ENCODE data around the gene RAP1GAP2.
A peak's percentile ranks its signal among the peaks of the same experiment; 100 is the strongest.
"Not testable (repeated sequence)": the region's sequence is repeated elsewhere in the genome, so short reads cannot be mapped to it uniquely, and the experiment has no call there.

The RAP1GAP2 gene

GRCh38 chr17:2978991-2979390 lies 182.8 kb downstream of the RAP1GAP2 start:
- DNase-seq = no peak

DNA sequence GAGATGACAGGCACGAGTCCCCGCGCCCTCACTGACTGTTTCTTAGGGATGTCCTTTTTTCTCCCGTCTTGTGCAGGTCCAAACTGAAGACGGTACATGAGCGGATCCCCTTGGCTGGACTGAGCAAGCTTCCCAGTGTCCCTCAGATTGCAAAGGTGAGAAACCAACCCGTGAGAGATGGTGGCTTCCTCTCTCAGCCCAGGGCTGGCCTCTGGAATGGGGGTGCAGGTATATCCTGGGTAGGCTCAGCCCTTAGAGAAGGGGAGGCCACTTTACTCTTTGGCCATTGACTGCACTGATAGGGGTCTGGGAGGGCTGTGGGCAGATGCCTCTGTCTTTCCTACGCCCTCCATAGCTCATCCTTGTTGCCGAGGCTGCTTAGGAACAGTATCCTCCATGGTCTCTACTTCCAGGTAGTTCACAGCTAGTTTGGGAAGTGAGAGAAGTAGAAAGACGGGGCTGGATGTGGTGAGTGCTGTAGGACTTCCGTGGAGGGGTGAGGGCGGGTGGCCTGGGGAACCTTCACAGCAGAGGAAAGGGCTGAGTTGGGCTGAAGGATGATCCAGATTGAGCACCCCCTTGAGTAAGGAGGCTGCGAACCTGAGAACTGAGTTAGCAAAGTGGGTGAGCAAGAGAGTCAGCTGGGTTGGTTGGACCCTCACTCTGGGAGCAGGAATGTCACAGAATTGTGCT lies 184.1 kb downstream of the RAP1GAP2 start:
- no peak for DNase-seq

DNA sequence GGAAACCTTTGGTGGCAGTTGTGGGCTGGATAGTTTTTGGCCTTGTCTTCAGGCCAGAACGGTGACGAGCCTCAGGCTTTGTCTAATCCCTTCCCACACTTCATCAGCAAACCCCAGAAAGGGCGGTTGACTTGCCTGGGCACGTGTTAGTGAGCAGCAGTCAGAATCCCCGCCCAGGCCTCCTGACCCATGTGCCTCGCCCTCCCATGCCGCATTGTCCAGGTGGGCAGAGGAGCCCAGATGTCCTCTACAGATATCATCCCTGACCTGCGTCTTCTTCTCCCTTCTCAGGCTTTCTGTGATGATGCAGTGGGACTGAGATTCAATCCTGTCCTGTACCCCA lies 184.6 kb downstream of the RAP1GAP2 start:
- DNase-seq = no peak

- DNase-seq = no peak
Observed at GRCh38 chr17:2981325-2981724, 185.1 kb downstream of the RAP1GAP2 start.

DNA sequence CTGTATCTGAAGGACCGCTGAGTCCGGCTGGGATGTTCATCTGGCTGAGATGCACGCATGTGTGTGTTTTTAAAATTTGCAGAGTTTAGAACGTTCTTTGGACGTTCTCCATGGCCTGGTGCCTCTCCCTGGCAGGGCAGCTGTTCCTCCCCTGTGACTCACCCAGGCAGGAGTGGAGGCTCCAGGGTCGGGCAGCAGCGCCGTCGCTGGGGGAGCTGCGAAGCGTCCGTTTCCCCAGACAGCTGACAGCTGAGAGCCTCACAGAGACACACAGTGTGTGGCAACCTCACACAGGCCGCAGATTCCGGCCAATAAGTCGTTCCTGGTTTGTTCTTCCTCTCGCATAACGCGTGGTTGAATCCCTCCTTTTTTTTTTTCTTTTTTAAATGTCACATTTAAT lies 186.6 kb downstream of the RAP1GAP2 start:
- no peak for DNase-seq

DNA sequence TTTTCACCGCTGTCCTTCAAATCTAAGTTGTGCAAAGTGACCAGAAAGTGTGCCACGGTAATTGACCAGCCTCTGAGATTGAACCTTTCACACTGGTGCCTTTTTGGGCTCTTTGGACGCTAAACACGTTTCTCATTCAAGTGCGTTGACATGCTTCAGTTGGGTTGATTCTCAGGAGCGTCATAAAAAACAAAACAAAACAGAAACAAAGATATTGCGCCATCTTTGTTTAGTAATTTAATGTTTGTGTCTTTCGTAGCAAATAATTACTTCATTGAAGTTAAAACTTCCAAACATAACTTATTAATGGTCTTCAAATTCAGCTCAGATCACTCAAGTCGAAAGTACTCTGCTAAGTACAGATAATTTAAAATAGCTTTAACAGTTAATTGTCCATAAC lies 187.0 kb downstream of the RAP1GAP2 start:
- no peak for DNase-seq

DNA sequence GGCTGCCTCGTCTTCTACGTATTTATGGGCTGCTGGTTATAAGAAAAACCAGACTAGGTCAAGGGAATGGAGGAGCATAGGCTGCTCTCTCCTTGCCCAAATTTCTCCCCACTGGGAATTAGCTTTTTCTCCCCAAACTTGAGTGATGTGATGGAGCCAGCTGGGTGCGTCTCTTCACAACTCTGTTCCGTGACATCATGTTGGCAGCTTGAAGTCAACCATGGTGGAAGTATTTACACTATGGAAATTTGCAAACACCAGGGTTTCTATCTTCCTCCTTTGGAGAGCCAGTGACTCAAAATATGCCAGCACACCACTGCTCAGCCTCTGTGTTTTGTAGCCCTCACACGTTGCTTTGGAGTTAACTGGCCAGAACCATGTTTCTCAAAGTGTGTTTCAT lies 189.1 kb downstream of the RAP1GAP2 start:
- DNase-seq = no peak

DNA sequence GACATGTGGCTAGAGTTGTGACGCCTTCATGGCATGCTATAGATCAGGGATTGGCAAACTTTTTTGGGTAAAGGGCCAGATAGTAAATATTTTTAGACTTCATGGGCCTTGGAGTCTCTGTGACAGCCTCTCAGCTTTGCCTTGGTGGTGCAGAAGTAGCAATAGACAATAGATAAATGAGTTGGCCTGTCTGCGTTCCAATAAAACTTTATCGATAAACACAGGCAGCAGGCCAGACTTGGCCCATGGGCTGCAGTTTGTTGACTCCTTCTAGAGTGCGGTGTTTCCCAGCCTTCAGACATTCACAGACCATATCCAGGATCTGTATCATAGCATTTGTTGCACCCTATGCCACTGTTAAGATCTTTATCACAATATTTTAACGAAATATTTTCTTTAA lies 190.7 kb downstream of the RAP1GAP2 start:
- no peak for DNase-seq

DNA sequence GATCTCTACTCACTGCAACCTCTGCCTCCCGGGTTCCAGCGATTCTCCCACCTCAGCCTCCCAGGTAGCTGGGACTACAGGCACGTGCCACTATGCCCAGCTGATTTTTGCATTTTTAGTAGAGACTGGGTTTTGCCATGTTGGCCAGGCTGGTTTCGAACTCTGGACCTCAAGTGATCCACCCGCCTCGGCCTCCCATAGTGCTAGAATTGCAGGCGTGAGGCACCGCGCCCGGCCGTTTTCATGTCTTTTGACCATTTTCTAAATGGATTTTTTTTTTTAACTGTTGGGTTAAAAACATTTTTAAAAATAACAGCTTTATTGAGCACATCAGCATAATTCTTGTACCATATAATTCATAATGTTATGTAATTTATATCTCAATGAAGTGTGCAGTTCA lies 193.2 kb downstream of the RAP1GAP2 start:
- not testable (repeated sequence) for DNase-seq

- no peak for DNase-seq
Observed at GRCh38 chr17:2989855-2990254, 193.6 kb downstream of the RAP1GAP2 start.

DNA sequence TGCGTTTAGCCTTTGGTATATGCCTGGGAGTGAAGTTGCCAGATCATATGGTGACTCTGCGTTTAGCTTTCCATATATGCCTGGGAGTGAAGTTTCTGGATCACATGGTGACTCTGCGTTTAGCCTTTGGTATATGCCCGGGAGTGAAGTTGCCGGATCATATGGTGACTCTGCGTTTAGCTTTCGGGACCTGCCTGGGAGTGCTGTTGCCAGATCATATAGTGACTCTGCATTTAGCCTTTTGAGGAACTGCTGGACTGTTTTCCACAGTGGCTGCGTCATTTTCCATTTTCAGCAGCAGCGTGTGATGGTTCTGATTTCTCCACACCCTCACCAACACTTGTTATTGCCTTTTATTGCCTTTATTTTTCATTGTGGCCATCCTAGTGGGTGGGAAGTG lies 194.2 kb downstream of the RAP1GAP2 start:
- peak; percentile 21 for DNase-seq

DNA sequence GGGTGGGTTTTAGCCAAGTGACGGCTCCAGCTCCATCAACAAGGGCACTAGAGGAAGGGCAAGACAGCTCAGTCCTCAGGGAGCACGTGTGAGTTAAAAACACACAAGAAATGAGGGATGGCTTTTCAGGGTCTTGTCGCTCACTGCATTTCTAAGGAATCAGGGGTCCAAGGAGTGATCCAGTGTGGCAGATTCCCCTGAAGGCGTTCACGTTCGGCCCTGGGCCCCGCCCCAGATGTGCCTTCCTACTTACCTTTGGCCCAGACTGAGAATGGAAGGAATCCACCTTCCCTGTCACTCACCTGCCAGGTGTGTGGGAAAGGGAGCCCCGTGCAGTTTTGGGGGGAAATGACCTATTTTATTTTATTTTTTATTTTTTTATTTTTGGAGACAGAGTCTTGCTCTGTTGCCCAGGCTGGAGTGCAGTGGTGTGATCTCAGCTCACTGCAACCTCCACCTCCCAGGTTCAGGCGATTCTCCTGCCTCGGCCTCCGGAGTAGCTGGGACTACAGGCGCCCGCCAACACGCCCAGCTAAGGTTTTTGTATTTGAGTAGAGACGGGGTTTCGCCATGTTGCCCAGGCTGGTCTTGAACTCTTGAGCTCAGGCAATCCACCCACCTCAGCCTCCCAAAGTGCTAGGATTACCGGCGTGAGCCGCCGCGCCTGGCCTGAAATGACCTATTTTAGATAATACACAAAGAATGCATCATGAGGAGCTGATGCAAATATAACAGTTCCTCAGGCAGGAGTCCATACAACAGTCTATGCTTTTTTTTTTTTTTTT lies 195.3 kb downstream of the RAP1GAP2 start:
- peak; percentile 41 for DNase-seq

- DNase-seq = no peak
Observed at GRCh38 chr17:2994441-2994840, 198.2 kb downstream of the RAP1GAP2 start.

DNA sequence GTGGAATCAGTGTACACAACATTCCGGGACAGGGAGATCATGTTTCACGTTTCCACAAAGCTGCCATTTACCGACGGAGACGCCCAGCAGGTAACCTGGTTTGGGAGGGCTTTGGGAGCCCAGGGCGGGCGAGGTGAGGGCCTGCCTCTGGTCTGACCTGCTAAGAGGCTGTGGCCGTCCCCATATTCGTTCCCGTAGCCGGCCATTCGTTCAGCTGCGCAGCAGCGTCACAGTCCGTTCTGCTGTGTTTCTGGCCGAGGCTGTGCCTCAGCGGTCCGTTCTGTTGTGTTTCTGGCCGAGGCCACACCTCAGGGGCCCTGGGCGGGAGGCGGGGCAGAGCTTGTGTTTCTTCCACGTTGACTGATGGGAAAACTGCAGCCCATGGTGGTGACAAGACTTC lies 199.1 kb downstream of the RAP1GAP2 start:
- no peak for DNase-seq

DNA sequence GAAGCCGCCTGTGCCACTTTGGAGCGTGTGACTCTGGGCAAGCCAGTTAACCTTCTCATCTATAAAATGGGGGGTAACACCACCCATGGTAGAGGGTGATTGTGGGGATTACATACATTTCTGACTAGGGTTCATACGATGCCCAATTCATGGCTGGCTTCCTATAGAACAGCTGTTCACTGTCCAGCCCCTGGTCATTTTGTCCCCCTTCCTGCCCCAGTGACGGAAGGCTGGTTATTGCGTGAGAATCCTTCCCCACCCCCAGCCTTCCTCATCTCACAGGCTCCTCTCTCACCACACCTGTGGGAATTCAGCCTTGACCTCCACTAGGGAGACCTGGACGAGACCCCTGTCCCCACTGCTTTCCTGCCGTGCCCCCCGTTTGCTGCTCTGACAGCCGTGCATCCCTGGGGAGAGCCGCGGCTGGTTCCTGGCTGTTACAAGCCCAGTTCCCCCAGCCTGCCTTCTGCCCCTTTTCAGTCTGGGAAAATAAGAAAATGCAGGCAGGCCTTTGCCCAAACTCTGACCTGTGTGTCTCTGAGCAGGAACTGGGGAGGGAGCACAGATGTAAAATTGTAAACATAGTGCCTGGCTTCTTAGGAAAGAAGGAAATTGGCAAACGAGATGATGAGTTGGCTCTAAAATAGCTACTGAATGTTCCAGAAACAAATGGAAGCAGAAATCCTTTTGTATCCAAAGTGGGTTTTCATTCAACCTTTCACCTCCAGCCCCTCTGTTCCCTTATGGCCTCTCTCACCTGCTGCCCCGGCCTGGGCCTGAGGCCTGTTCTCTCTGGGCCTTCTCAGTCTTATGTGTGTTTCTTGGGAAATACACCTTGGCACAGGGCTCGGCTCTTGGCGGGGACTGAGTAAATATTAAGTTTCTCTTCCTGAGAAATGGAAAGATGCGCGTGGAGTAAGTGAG lies 199.9 kb downstream of the RAP1GAP2 start:
- DNase-seq = no peak

DNA sequence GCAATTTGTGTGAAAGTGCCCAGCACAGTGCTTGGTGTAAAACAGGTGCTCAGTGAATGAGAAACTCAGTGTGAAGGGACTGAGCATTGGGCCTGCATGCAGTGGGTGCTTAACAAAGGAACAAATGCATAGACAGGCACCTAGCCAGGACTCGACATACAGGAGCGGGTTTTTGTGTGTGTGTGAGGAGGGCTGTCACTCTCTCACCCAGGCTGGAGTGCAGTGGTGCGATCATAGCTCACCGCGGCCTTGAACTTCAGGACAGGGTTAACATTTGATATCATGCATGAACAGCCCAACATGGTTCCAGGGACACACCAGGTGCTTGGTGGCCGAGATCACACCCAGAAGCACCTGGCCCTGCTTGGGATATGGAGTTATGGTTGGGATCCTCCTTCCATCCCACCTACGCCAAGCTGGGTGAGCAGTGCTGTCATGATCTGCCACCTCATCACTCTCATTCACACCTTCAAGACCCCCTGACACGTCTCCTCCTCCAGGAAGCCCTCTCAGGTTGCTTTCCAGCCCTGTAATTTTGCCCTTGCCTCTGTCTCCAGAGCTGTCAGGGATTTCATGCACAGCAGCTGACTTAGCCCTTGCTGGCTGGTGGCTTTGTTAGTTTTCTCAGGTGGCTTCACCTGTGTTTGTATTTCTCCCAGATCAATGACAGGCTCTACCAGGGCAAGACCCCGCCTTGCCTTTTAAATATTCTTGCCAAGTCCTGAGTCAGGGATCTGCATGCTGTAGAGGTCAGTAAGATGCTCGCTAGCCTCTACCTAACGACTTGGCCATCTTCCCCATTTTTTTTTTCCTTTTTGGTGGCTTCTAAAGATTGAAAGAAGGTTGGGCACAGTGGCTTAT lies 200.8 kb downstream of the RAP1GAP2 start:
- no peak for DNase-seq

GRCh38 chr17:2998469-2998901 lies 202.2 kb downstream of the RAP1GAP2 start:
- not testable (repeated sequence) for DNase-seq

DNA sequence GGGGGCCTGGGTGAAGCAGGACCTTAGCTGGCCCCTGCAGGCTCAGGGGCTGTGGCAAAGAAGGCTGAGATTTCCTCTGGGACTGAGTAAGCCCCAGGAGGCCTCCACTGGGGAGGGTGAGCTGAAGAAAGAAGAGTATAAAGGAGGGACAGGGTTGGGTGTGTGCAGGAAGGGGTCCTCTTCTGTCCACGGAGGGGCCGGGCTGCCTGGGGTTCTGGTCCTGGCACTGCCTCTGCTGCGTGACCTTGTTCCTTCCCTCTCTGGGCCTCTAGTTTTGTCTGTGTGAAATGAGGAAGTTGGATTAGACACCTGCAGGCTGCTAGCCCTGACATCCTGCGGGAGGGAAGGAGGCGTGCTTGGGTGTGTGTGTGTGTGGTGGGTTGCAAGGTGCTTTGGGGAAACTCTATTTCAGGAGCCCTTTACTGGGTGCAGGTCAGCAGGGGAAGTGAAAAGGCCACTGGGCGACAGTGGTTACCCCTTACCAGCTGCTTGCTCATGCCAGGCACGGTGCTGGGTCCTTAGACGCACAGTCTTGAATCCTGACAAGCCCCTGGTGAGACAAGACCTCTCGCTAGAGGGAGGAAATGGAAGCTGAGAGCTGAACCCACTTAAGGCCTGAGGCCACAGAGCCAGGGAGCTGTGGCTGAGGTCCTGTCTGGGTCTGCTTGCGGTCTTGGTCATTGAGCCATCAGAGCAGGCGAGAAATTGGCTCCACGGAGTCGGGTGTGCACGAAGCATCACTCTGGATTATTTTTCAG lies 206.5 kb downstream of the RAP1GAP2 start:
- no peak for DNase-seq

DNA sequence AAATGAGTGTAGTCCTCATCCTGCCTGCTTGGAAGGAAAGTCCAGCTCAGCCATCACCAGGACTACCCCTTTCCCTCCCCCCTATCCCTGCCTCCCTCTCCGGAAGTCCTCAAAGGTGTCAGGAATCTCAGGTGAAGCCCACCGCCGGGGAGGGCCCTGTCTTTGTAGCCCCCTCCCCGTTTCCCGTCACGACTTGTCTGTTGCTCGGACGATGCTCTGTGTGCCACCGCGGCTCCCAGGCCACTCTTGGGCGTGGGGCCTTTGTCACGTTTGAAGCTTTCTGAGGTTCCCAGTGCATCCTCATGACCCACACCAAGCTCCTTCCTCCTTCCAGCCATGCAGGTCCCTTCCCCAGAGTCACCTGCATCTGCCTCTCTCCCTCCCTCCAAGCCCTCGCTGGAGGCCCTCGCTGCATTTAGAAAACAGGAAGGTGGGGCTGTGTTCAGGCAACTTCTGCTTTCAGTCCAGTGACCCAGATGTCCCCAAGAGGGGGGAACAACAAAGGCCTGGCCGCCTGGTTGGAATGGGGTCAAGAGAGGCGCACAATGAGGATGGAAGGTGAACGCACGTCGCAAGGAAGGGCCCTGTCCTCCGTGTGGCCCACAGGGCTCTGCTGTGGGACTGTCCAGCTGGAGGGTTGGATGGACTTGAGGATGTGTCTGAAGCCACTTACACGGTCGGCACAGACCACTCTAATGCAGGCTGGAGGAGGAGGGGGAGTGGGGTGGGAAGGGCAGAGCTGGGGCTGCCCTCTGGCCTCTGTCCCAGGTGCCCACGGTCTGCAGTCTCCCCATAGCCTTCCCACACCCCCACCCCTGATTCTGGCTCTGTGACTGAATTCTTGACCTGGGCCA lies 207.3 kb downstream of the RAP1GAP2 start:
- DNase-seq = no peak

- DNase-seq = peak; percentile 83
Observed at GRCh38 chr17:3004150-3004801, 208.0 kb downstream of the RAP1GAP2 start.

All from activated CD8-positive, alpha-beta memory T cell treated with anti-CD3 and anti-CD28 coated beads for 24 hours (primary cell).